Neural cell (in vitro differentiated cells): ENCODE measurements around the gene COX14. TPM values are rescaled to one million over a fixed set of nuclear protein-coding genes. Genes with fewer than 3 reads are reported as not detected.

Experiments used
- H2AFZ ChIP-seq: fragments of 200-600, 300-800 bp; sonication (generic), shearing (Covaris generic); 2 replicates; pipeline ENCODE4 v1.6.0; 2014; ENCODE audit warnings: low read depth, mild to moderate bottlenecking, antibody characterized with exemption, low read length, moderate library complexity
- H3F3A ChIP-seq: fragments of 200-600 bp; shearing (Covaris generic); 2 replicates; pipeline ENCODE4 v1.6.1; 2016; ENCODE audit warnings: mild to moderate bottlenecking, moderate library complexity, mixed read lengths, antibody characterized with exemption, low read length; ENCODE audit not compliant: insufficient read depth, poor library complexity, severe bottlenecking
- H3K27ac ChIP-seq: fragments of 200-600, 300-800 bp; sonication (generic), shearing (Covaris generic); 2 replicates; pipeline ENCODE4 v1.5.1; 2014; ENCODE audit warnings: mild to moderate bottlenecking, low read length, moderate library complexity
- H3K27me3 ChIP-seq: fragments of 300-800, 200-600 bp; sonication (generic), shearing (Covaris generic); 2 replicates; pipeline ENCODE4 v1.6.0; 2014; ENCODE audit warnings: mild to moderate bottlenecking, low read depth, low read length, moderate library complexity; ENCODE audit not compliant: insufficient read depth
- H3K36me3 ChIP-seq: fragments of 300-800, 200-600 bp; sonication (generic), shearing (Covaris generic); 2 replicates; pipeline ENCODE4 v1.5.1; 2014; ENCODE audit warnings: mild to moderate bottlenecking, antibody characterized with exemption, low read length, moderate library complexity; ENCODE audit not compliant: insufficient read depth
- H3K4me2 ChIP-seq: fragments of 300-800, 200-600 bp; sonication (generic), shearing (Covaris generic); 2 replicates; pipeline ENCODE4 v1.6.0; 2014; ENCODE audit warnings: mild to moderate bottlenecking, low read length
- H3K4me3 ChIP-seq: fragments of 300-800, 200-600 bp; sonication (generic), shearing (Covaris generic); 2 replicates; pipeline ENCODE4 v1.5.1; 2014; ENCODE audit warnings: mild to moderate bottlenecking, low read length, moderate library complexity
- H3K79me2 ChIP-seq: fragments of 200-600 bp; shearing (Covaris generic); replicated peaks from 2 replicates; pipeline ENCODE4 v1.6.0; 2014; ENCODE audit warnings: mild to moderate bottlenecking, low read length, moderate library complexity; ENCODE audit not compliant: insufficient read depth
- H3K9ac ChIP-seq: fragments of 300-800, 200-600 bp; sonication (generic), shearing (Covaris generic); 2 replicates; pipeline ENCODE4 v1.6.1; 2016; ENCODE audit warnings: mild to moderate bottlenecking, low read length, mixed read lengths
- H3K9me2 ChIP-seq: fragments of 200-600 bp; shearing (Covaris generic); 2 replicates; pipeline ENCODE4 v1.6.1; 2016; ENCODE audit warnings: mild to moderate bottlenecking, low read length, mixed read lengths; ENCODE audit not compliant: insufficient read depth
- H3K9me3 ChIP-seq: fragments of 200-600, 300-800 bp; sonication (generic), shearing (Covaris generic); 2 replicates; pipeline ENCODE4 v1.6.1; 2016; ENCODE audit warnings: mild to moderate bottlenecking, mixed run types, low read length, moderate library complexity, mixed read lengths
- H4K20me1 ChIP-seq: fragments of 200-600 bp; shearing (Covaris generic); 2 replicates; pipeline ENCODE4 v1.6.1; 2016; ENCODE audit warnings: mild to moderate bottlenecking, mixed run types; ENCODE audit not compliant: insufficient read depth
- CTCF ChIP-seq: fragments of 450-650 bp; IDR thresholded peaks from 2 replicates; pipeline ENCODE4 v1.5.1; 2014; ENCODE audit warnings: antibody characterized with exemption, mild to moderate bottlenecking, moderate library complexity; ENCODE audit not compliant: poor library complexity, severe bottlenecking
- EP300 ChIP-seq: fragments of 450-650 bp; conservative IDR thresholded peaks from 2 replicates; pipeline ENCODE4 v1.6.1; 2014; ENCODE audit warnings: antibody characterized with exemption, mild to moderate bottlenecking, moderate library complexity; ENCODE audit not compliant: poor library complexity, severe bottlenecking
- EZH2 ChIP-seq: fragments of 200-600, 300-800 bp; shearing (Covaris generic), sonication (generic); IDR thresholded peaks from 2 replicates; pipeline ENCODE4 v1.6.1; 2014; ENCODE audit warnings: antibody characterized with exemption, low read length, borderline replicate concordance, mild to moderate bottlenecking; ENCODE audit not compliant: insufficient read depth, poor library complexity, severe bottlenecking
- MXI1 ChIP-seq: fragments of 450-650 bp; conservative IDR thresholded peaks from 2 replicates; pipeline ENCODE4 v1.6.1; 2014; ENCODE audit warnings: antibody characterized with exemption, mild to moderate bottlenecking; ENCODE audit not compliant: poor library complexity, severe bottlenecking
- POLR2AphosphoS5 ChIP-seq: IDR thresholded peaks from 2 replicates; pipeline ENCODE4 v1.6.1; 2012
- RAD21 ChIP-seq: fragments of 450-650 bp; conservative IDR thresholded peaks from 2 replicates; pipeline ENCODE4 v1.6.1; 2014; ENCODE audit warnings: antibody characterized with exemption, mild to moderate bottlenecking, moderate library complexity
- SMC3 ChIP-seq: fragments of 450-650 bp; conservative IDR thresholded peaks from 2 replicates; pipeline ENCODE4 v1.6.1; 2014; ENCODE audit warnings: antibody characterized with exemption, mild to moderate bottlenecking, moderate library complexity; ENCODE audit not compliant: poor library complexity
- TAF1 ChIP-seq: IDR thresholded peaks from 2 replicates; pipeline ENCODE4 v1.6.1; 2012; ENCODE audit warnings: low read depth
- polyA plus RNA-seq: library from polyadenylated mRNA; depleted of rRNA; stranded (reverse); fragments of >200 nt; gene quantifications from 2 replicates; pipeline ENCODE4 v1.2.3, GENCODE V29; 2014
- TF ChIP-seq, protein P1 (sequence below): IDR thresholded peaks from 2 replicates; pipeline ENCODE4 v1.6.1; 2012; ENCODE audit warnings: borderline replicate concordance

COX14 gene
- polyA plus RNA-seq, 1 donor from 2014 or later, result 79.3 TPM

DNA sequence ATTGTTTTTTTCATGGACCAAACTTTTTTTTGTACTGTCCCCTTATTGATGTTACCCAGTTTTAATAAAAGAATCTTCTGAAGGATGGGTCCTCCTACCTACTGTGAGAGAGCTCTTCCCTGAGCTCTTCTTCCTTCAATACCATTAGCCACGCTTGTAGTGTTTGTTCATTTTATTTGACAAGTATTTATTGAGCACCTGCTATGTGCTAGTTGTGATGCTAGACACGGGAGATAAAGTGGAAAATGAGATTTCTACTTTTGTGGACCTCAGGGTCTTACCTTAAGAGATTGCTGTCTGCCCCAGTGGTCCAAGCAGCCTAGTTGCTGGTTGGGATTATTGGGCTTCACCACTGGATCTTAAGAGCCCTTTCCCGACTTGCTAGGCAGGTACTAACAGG lies 11.5 kb upstream of the COX14 start:
- H3K4me2 ChIP-seq, result no peak overlapping the region

GRCh38 chr12:50101663-50102062 lies 10.4 kb upstream of the COX14 start:
- H3K27ac ChIP-seq, result no peak overlapping the region
- H3K4me2 ChIP-seq, result no peak overlapping the region
- no peak overlapping the region for H2AFZ ChIP-seq
- H3K9me2 ChIP-seq, result no peaks in the 10 kb centered on the region
- no peaks in the 10 kb centered on the region for H3K79me2 ChIP-seq
- H4K20me1 ChIP-seq, result no peaks in the 10 kb centered on the region
- peaks cover 4% of the 10 kb centered on the region for H3F3A ChIP-seq
- H3K4me3 ChIP-seq, result no peak overlapping the region
- no peaks in the 10 kb centered on the region for H3K9me3 ChIP-seq
- TF ChIP-seq EZH2, result no peak
- TF ChIP-seq EP300, result no peak
- TF ChIP-seq TAF1, result no peak
- TF ChIP-seq MXI1, result no peak
- no peak for TF ChIP-seq POLR2AphosphoS5
- TF ChIP-seq RAD21, result peak; percentile 27
- peak; percentile 65 for TF ChIP-seq CTCF
- peak; percentile 56 for TF ChIP-seq SMC3
- TF ChIP-seq, protein P1, sequence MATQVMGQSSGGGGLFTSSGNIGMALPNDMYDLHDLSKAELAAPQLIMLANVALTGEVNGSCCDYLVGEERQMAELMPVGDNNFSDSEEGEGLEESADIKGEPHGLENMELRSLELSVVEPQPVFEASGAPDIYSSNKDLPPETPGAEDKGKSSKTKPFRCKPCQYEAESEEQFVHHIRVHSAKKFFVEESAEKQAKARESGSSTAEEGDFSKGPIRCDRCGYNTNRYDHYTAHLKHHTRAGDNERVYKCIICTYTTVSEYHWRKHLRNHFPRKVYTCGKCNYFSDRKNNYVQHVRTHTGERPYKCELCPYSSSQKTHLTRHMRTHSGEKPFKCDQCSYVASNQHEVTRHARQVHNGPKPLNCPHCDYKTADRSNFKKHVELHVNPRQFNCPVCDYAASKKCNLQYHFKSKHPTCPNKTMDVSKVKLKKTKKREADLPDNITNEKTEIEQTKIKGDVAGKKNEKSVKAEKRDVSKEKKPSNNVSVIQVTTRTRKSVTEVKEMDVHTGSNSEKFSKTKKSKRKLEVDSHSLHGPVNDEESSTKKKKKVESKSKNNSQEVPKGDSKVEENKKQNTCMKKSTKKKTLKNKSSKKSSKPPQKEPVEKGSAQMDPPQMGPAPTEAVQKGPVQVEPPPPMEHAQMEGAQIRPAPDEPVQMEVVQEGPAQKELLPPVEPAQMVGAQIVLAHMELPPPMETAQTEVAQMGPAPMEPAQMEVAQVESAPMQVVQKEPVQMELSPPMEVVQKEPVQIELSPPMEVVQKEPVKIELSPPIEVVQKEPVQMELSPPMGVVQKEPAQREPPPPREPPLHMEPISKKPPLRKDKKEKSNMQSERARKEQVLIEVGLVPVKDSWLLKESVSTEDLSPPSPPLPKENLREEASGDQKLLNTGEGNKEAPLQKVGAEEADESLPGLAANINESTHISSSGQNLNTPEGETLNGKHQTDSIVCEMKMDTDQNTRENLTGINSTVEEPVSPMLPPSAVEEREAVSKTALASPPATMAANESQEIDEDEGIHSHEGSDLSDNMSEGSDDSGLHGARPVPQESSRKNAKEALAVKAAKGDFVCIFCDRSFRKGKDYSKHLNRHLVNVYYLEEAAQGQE, result no peak
- no peaks in the 10 kb centered on the region for H3K27me3 ChIP-seq
- peaks cover 5% of the 10 kb centered on the region for H3K36me3 ChIP-seq
- no peak overlapping the region for H3K9ac ChIP-seq

More for the DNA sequence above, 11.5 kb upstream of the COX14 start:
- H3K79me2 ChIP-seq, result no peaks in the 10 kb centered on the region
- TF ChIP-seq EZH2, result no peak
- TF ChIP-seq SMC3, result no peak
- no peak for TF ChIP-seq POLR2AphosphoS5
- no peak for TF ChIP-seq TAF1
- no peak for TF ChIP-seq CTCF
- TF ChIP-seq MXI1, result no peak
- TF ChIP-seq, protein P1, result no peak
- TF ChIP-seq EP300, result no peak
- H3K4me3 ChIP-seq, result no peak overlapping the region
- no peak overlapping the region for H3K9ac ChIP-seq
- H4K20me1 ChIP-seq, result no peaks in the 10 kb centered on the region
- no peak overlapping the region for H2AFZ ChIP-seq
- no peaks in the 10 kb centered on the region for H3K9me2 ChIP-seq
- H3K9me3 ChIP-seq, result no peaks in the 10 kb centered on the region
- no peak overlapping the region for H3K27ac ChIP-seq
- peaks cover 4% of the 10 kb centered on the region for H3F3A ChIP-seq
- no peaks in the 10 kb centered on the region for H3K27me3 ChIP-seq
- peaks cover 5% of the 10 kb centered on the region for H3K36me3 ChIP-seq
